PFSK-1 (cell line): ENCODE data around the gene EME1.
A peak's percentile ranks its signal among the peaks of the same experiment; 100 is the strongest.

ENCODE experiments used
- REST ChIP-seq, 2 experiments: IDR thresholded peaks; 2 replicates each; pipeline versions ENCODE4 v1.6.1 to v1.8.0; 2011 to 2012; ENCODE audit warnings: low read depth in 2 of 2, low read length in 2 of 2, control low read depth in 1 of 2, inconsistent platforms in 1 of 2, mild to moderate bottlenecking in 1 of 2, moderate library complexity in 1 of 2; ENCODE audit not compliant: insufficient read depth in 1 of 2
- TAF1 ChIP-seq: IDR thresholded peaks from 2 replicates; pipeline ENCODE4 v1.6.1; 2012; ENCODE audit warnings: low read length, control low read depth, borderline replicate concordance; ENCODE audit not compliant: insufficient read depth

- TF ChIP-seq REST (IDR thresholded peaks at IDR 0.05; ENCODE audit: insufficient read depth in 1 of 2, low read depth in 2 of 2, low read length in 2 of 2) (no peak), TAF1 (peak; percentile 51; the same call in 1 of the 2 replicates)
Measured at GRCh38 chr17:50426814-50427787, 54.1 kb downstream of the EME1 start.
